GM12878 (cell line): ENCODE results near the gene OLIG3. TPM values are rescaled to one million over a fixed set of nuclear protein-coding genes. Genes with fewer than 3 reads are reported as not detected.

Source experiments
- ATAC-seq: fragments of 200-7000 bp; cut with Tn5 transposase; 3 replicates; pipeline ENCODE4 v1.9.1; 2020; ENCODE audit warnings: mild to moderate bottlenecking, moderate library complexity
- BruUV-seq: library from RNA; stranded (reverse); fragments of 400-500 nt; replicated peaks from 2 replicates; lab custom pipeline; 2021; lab: Mats Ljungman, UMichigan
- CTCF ChIA-PET: fragments of 300-600 bp; sonication (Branson Sonifier 250); formaldehyde crosslinking; extraction: SDS; loops from one replicate; lab custom pipeline; 2021; ENCODE audit warnings: inconsistent platforms; lab: Yijun Ruan, JAX
- POLR2A ChIA-PET: fragments of 350-600 bp; formaldehyde crosslinking; extraction: SDS; loops from one replicate; lab custom pipeline; 2021; ENCODE audit warnings: inconsistent platforms; lab: Charles Lee
- RAD21 ChIA-PET: fragments of 300-600 bp; sonication (Branson Sonifier 250); formaldehyde crosslinking; loops from one replicate; lab custom pipeline; 2023; ENCODE audit warnings: antibody characterized with exemption; ENCODE audit not compliant: unreplicated experiment; lab: Charles Lee
- SMC1A ChIA-PET: fragments of 300-600 bp; sonication (Branson Sonifier 250); formaldehyde crosslinking; loops from one replicate; lab custom pipeline; 2023; ENCODE audit not compliant: unreplicated experiment, uncharacterized antibody; lab: Charles Lee
- DNase-seq: peaks from one replicate; pipeline ENCODE4 v3.0.0-alpha.2; 2011; ENCODE audit warnings: low read depth, low spot score
- FAIRE-seq: peaks from 3 replicates; lab custom pipeline; 2011; peaks lifted over from hg19 to GRCh38; lab: Jason Lieb, UNC
- H2AFZ ChIP-seq: 2 replicates; pipeline ENCODE4 v1.6.0; 2011; ENCODE audit warnings: low read depth, low read length, control low read depth; ENCODE audit not compliant: control insufficient read depth
- H3K27ac ChIP-seq: 2 replicates; pipeline ENCODE4 v1.5.1; 2011; ENCODE audit warnings: control low read depth; ENCODE audit not compliant: control insufficient read depth, insufficient read depth
- H3K27me3 ChIP-seq, 2 experiments: replicated peaks in 1 of 2; 2 replicates each; pipeline versions ENCODE4 v1.6.0 to v1.6.1; 2011; ENCODE audit warnings: low read length in 1 of 2; ENCODE audit not compliant: control insufficient read depth in 2 of 2, insufficient read depth in 2 of 2
- H3K36me3 ChIP-seq, 2 experiments: 2 replicates each; pipeline ENCODE4 v1.5.1; 2011; ENCODE audit warnings: low read length in 1 of 2; ENCODE audit not compliant: control insufficient read depth in 2 of 2, insufficient read depth in 2 of 2
- H3K4me1 ChIP-seq: 2 replicates; pipeline ENCODE4 v1.6.1; 2011; ENCODE audit warnings: mild to moderate bottlenecking, low read length, moderate library complexity, mixed read lengths; ENCODE audit not compliant: control insufficient read depth, insufficient read depth
- H3K4me2 ChIP-seq: 2 replicates; pipeline ENCODE4 v1.6.0; 2011; ENCODE audit warnings: control low read depth; ENCODE audit not compliant: control insufficient read depth, insufficient read depth
- H3K4me3 ChIP-seq: fragments of 200-600 bp; sonication (generic); 2 replicates; pipeline ENCODE4 v1.5.1; 2016
- H3K79me2 ChIP-seq: 2 replicates; pipeline ENCODE4 v1.6.0; 2011; ENCODE audit warnings: low read length; ENCODE audit not compliant: control insufficient read depth, insufficient read depth
- H3K9ac ChIP-seq: 2 replicates; pipeline ENCODE4 v1.8.0; 2011; ENCODE audit warnings: low read length, control low read depth, mixed read lengths; ENCODE audit not compliant: control insufficient read depth, insufficient read depth
- H3K9me3 ChIP-seq: replicated peaks from 3 replicates; pipeline ENCODE4 v1.5.1; 2011; ENCODE audit warnings: mild to moderate bottlenecking, low read length; ENCODE audit not compliant: control insufficient read depth, insufficient read depth
- H4K20me1 ChIP-seq: 2 replicates; pipeline ENCODE4 v1.6.0; 2011; ENCODE audit not compliant: control insufficient read depth, insufficient read depth
- BMI1 ChIP-seq: fragments of 450-650 bp; IDR thresholded peaks from 2 replicates; pipeline ENCODE4 v1.6.1; 2016; ENCODE audit warnings: mild to moderate bottlenecking, moderate library complexity, borderline replicate concordance
- BRCA1 ChIP-seq: IDR thresholded peaks from 2 replicates; pipeline ENCODE4 v1.6.1; 2011; ENCODE audit warnings: low read depth, low read length, improper control_type of control experiment
- CTCF ChIP-seq, 3 experiments: IDR thresholded peaks in 2 of 3; conservative IDR thresholded peaks in 1 of 3; 2 replicates each; pipeline ENCODE4 v1.5.1; 2011; ENCODE audit warnings: low read depth in 3 of 3, low read length in 3 of 3, mild to moderate bottlenecking in 3 of 3, control low read depth in 2 of 3, moderate library complexity in 2 of 3, inconsistent platforms in 1 of 3, mixed read lengths in 1 of 3; ENCODE audit not compliant: control insufficient read depth in 2 of 3, insufficient read depth in 1 of 3; ENCODE audit errors: extremely low read depth in 1 of 3
- DPF2 ChIP-seq: fragments of 450-650 bp; IDR thresholded peaks from 2 replicates; pipeline ENCODE4 v1.6.1; 2017; ENCODE audit warnings: mild to moderate bottlenecking
- HDAC6 ChIP-seq: fragments of 200-600 bp; sonication (generic); IDR thresholded peaks from one replicate; pipeline ENCODE4 v1.8.0; 2017; ENCODE audit warnings: antibody characterized with exemption; ENCODE audit not compliant: unreplicated experiment
- IRF4 ChIP-seq: IDR thresholded peaks from 2 replicates; pipeline ENCODE4 v1.6.1; 2011; ENCODE audit warnings: low read depth, low read length
- MYB ChIP-seq: fragments of 150-350 bp; IDR thresholded peaks from 2 replicates; pipeline ENCODE4 v1.6.1; 2014; ENCODE audit warnings: mild to moderate bottlenecking, low read depth, low read length, borderline replicate concordance
- RELB ChIP-seq: fragments of 450-650 bp; IDR thresholded peaks from 2 replicates; pipeline ENCODE4 v1.6.1; 2017; ENCODE audit warnings: low read depth, mild to moderate bottlenecking, moderate library complexity
- SUZ12 ChIP-seq: fragments of 200-600 bp; sonication (generic); IDR thresholded peaks from one replicate; pipeline ENCODE4 v1.6.1; 2018; ENCODE audit warnings: antibody characterized with exemption, mild to moderate bottlenecking; ENCODE audit not compliant: unreplicated experiment
- TCF3 ChIP-seq: IDR thresholded peaks from 2 replicates; pipeline ENCODE4 v1.6.1; 2012; ENCODE audit warnings: low read depth, mild to moderate bottlenecking, low read length, borderline replicate concordance; ENCODE audit not compliant: insufficient read depth
- USF1 ChIP-seq: IDR thresholded peaks from 2 replicates; pipeline ENCODE4 v1.6.1; 2011; ENCODE audit warnings: borderline replicate concordance, low read depth, mild to moderate bottlenecking, moderate library complexity, mixed read lengths, low read length; ENCODE audit not compliant: insufficient read depth; ENCODE audit errors: extremely low read length
- ZBTB11 ChIP-seq: fragments of 450-650 bp; formaldehyde crosslinking; IDR thresholded peaks from 2 replicates; pipeline ENCODE4 v1.5.0; 2022; ENCODE audit warnings: mild to moderate bottlenecking, missing genetic modification characterization
- WGBS: methylation state at CpG from one replicate; pipeline ENCODE4 v1.1.6; 2016; ENCODE audit warnings: low lambda C conversion rate; ENCODE audit not compliant: insufficient replicate concordance, insufficient coverage; ENCODE audit errors: missing lambda C conversion rate; 5-methylcytosine and 5-hydroxymethylcytosine counted together
- in situ Hi-C: fragments of 300-500 bp; cut with MboI; formaldehyde crosslinking; loops from 9 replicates; pipeline ENCODE4 v1.14.3; 2018; ENCODE audit warnings: mixed read lengths
- intact Hi-C: fragments of 100-400 bp; cut with micrococcal nuclease; formaldehyde crosslinking; loops from one replicate; pipeline ENCODE4 v1.14.2; 2022; ENCODE audit not compliant: unreplicated experiment
- polyA plus RNA-seq, 11 experiments: library from polyadenylated mRNA; depleted of rRNA in 4 of 11; unstranded in 6 of 11; stranded (reverse) in 5 of 11; fragments of >200 nt; fragmentation: Nextera tagmentation in 4 of 11; fragmentation: Illumina TruSeq in 1 of 11; extraction: Ambion mirVana in 4 of 11; extraction: Trizol in 1 of 11; gene quantifications; 1 replicate in 1 of 11; 2 replicates in 10 of 11; pipeline versions ENCODE4 v1.2.1 to v1.2.3, GENCODE V29; 2011 to 2016; ENCODE audit warnings: inconsistent platforms in 2 of 11, missing spikeins in 2 of 11, low read depth in 1 of 11
- total RNA-seq, 4 experiments: library from RNA; depleted of rRNA in 3 of 4; stranded (reverse); fragments of >200 nt in 3 of 4; fragmentation: Illumina TruSeq in 1 of 4; extraction: Trizol in 1 of 4; gene quantifications; 2 replicates each; pipeline versions ENCODE4 v1.2.1 to v1.2.3, GENCODE V29; 2013 to 2021

The OLIG3 gene
- total and polyA plus RNA-seq, 10 of the 15 experiments (the other 5 are each of a cell fraction or from before 2014, with no cell fraction given) = not detected

- no peak for TF ChIP-seq TCF3
Measured at GRCh38 chr6:137467211-137467610, 27.0 kb downstream of the OLIG3 start (continued).

GRCh38 chr6:137465378-137466009, 28.7 kb downstream of the OLIG3 start:
- H3K4me2 ChIP-seq = no peak overlapping the region
- ChIA-PET POLR2A (no interaction called here), CTCF (interaction anchor here (1.0 kb wide), 1 partner anchor 124 kb away, joined by 3 read pairs; no protein-coding TSS in a partner anchor), SMC1A (interaction anchor here (1.0 to 1.4 kb wide), 2 partner anchors 10 to 111 kb away, joined by 3 read pairs; no protein-coding TSS in a partner anchor), RAD21 (no interaction called here)
- H3K79me2 ChIP-seq = no peaks in the 10 kb centered on the region
- FAIRE-seq (no peak), ATAC-seq (no peak), DNase-seq (no peak)
- H3K9me3 ChIP-seq = no peaks in the 10 kb centered on the region
- in situ Hi-C loops = no loop called here
- no peaks in the 10 kb centered on the region for H4K20me1 ChIP-seq
- no peak overlapping the region for H2AFZ ChIP-seq
- no peaks in the 10 kb centered on the region for H3K27me3 ChIP-seq
- intact Hi-C loops = no loop called here
- H3K4me1 ChIP-seq = no peaks in the 10 kb centered on the region
- no TSS peak for BruUV-seq
- no peaks in the 10 kb centered on the region for H3K36me3 ChIP-seq
- H3K9ac ChIP-seq = no peak overlapping the region
- no peak overlapping the region for H3K4me3 ChIP-seq
- TF ChIP-seq BRCA1 = no peak
- TF ChIP-seq BMI1 = no peak
- TF ChIP-seq MYB = no peak
- TF ChIP-seq DPF2 = no peak
- no peak for TF ChIP-seq USF1
- no peak for TF ChIP-seq RELB
- no peak for TF ChIP-seq CTCF (IDR thresholded peaks at IDR 0.05 in 2 of 3, conservative IDR thresholded peaks at IDR 0.05 in 1 of 3; ENCODE audit: control insufficient read depth in 2 of 3, extremely low read depth in 1 of 3, insufficient read depth in 1 of 3, low read depth in 3 of 3, low read length in 3 of 3)
- TF ChIP-seq SUZ12 = no peak
- no peak for TF ChIP-seq ZBTB11 (CRISPR knock-in tag)
- TF ChIP-seq HDAC6 = no peak
- TF ChIP-seq IRF4 = no peak
- WGBS = 38% methylated on average over 7 of the region's 7 CpGs
- H3K27ac ChIP-seq = no peak overlapping the region
